ENCODE measurements around the gene DYRK3. TPM values are rescaled to one million over a fixed set of nuclear protein-coding genes. Genes with fewer than 3 reads are reported as not detected.

DYRK3 gene
- total and polyA plus RNA-seq, 9 of the 15 experiments (the other 6 are each of a cell fraction or from before 2014, with no cell fraction given): 4.5 to 33.7 (median 25.7) TPM

- TF ChIP-seq ZNF184 (CRISPR knock-in tag; IDR thresholded peaks at IDR 0.05) (no peak), FOXK1 (CRISPR knock-in tag; IDR thresholded peaks at IDR 0.05; ENCODE audit: borderline replicate concordance) (no peak), ZKSCAN8 (CRISPR knock-in tag; IDR thresholded peaks at IDR 0.05) (peak; percentile 66), MAZ (CRISPR knock-in tag; conservative IDR thresholded peaks at IDR 0.05 in 1 of 2, IDR thresholded peaks at IDR 0.05 in 1 of 2) (peak; percentile 69 to 70), OTX1 (CRISPR knock-in tag; IDR thresholded peaks at IDR 0.05) (peak; percentile 80; the same call in 1 of the 2 replicates), E2F1 (CRISPR knock-in tag; IDR thresholded peaks at IDR 0.05) (no peak), FOXA1 (IDR thresholded peaks at IDR 0.05; ENCODE audit: borderline replicate concordance) (no peak), KHSRP (IDR thresholded peaks at IDR 0.05) (no peak; the same call in none of the 2 replicates), SRF (CRISPR knock-in tag; IDR thresholded peaks at IDR 0.05) (peak in 1 of 2 experiments; percentile 63; a peak in 1 of 4 replicates), SNIP1 (IDR thresholded peaks at IDR 0.05; ENCODE audit: low read depth) (peak; percentile 41; the same call in 1 of the 2 replicates), RFX1 (IDR thresholded peaks at IDR 0.05) (peak; percentile 37; the same call in 1 of the 2 replicates), KLF13 (tag; IDR thresholded peaks at IDR 0.05; ENCODE audit: borderline replicate concordance, low read depth) (0 out of 2 replicates have a peak, but pooled peaks have one; percentile 37), ZNF717 (CRISPR knock-in tag; IDR thresholded peaks at IDR 0.05) (no peak), EZH2 (IDR thresholded peaks at IDR 0.05; ENCODE audit: borderline replicate concordance, low read depth, low read length) (no peak; the same call in 1 of the 2 replicates), FOXJ3 (CRISPR knock-in tag; IDR thresholded peaks at IDR 0.05) (no peak)
- TF ChIP-seq, protein P1, sequence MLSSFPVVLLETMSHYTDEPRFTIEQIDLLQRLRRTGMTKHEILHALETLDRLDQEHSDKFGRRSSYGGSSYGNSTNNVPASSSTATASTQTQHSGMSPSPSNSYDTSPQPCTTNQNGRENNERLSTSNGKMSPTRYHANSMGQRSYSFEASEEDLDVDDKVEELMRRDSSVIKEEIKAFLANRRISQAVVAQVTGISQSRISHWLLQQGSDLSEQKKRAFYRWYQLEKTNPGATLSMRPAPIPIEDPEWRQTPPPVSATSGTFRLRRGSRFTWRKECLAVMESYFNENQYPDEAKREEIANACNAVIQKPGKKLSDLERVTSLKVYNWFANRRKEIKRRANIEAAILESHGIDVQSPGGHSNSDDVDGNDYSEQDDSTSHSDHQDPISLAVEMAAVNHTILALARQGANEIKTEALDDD (IDR thresholded peaks at IDR 0.05): peak; percentile 41; the same call in 1 of the 2 replicates
- TF ChIP-seq, protein P2, sequence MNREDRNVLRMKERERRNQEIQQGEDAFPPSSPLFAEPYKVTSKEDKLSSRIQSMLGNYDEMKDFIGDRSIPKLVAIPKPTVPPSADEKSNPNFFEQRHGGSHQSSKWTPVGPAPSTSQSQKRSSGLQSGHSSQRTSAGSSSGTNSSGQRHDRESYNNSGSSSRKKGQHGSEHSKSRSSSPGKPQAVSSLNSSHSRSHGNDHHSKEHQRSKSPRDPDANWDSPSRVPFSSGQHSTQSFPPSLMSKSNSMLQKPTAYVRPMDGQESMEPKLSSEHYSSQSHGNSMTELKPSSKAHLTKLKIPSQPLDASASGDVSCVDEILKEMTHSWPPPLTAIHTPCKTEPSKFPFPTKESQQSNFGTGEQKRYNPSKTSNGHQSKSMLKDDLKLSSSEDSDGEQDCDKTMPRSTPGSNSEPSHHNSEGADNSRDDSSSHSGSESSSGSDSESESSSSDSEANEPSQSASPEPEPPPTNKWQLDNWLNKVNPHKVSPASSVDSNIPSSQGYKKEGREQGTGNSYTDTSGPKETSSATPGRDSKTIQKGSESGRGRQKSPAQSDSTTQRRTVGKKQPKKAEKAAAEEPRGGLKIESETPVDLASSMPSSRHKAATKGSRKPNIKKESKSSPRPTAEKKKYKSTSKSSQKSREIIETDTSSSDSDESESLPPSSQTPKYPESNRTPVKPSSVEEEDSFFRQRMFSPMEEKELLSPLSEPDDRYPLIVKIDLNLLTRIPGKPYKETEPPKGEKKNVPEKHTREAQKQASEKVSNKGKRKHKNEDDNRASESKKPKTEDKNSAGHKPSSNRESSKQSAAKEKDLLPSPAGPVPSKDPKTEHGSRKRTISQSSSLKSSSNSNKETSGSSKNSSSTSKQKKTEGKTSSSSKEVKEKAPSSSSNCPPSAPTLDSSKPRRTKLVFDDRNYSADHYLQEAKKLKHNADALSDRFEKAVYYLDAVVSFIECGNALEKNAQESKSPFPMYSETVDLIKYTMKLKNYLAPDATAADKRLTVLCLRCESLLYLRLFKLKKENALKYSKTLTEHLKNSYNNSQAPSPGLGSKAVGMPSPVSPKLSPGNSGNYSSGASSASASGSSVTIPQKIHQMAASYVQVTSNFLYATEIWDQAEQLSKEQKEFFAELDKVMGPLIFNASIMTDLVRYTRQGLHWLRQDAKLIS (CRISPR knock-in tag; IDR thresholded peaks at IDR 0.05): no peak
- TF ChIP-seq, protein P3, sequence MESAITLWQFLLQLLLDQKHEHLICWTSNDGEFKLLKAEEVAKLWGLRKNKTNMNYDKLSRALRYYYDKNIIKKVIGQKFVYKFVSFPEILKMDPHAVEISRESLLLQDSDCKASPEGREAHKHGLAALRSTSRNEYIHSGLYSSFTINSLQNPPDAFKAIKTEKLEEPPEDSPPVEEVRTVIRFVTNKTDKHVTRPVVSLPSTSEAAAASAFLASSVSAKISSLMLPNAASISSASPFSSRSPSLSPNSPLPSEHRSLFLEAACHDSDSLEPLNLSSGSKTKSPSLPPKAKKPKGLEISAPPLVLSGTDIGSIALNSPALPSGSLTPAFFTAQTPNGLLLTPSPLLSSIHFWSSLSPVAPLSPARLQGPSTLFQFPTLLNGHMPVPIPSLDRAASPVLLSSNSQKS (CRISPR knock-in tag; IDR thresholded peaks at IDR 0.05): no peak
- TF ChIP-seq, protein P4, sequence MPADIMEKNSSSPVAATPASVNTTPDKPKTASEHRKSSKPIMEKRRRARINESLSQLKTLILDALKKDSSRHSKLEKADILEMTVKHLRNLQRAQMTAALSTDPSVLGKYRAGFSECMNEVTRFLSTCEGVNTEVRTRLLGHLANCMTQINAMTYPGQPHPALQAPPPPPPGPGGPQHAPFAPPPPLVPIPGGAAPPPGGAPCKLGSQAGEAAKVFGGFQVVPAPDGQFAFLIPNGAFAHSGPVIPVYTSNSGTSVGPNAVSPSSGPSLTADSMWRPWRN (IDR thresholded peaks at IDR 0.05; ENCODE audit: low read depth): peak; percentile 55; the same call in 1 of the 2 replicates
Measured at GRCh38 chr1:206672844-206673758, 37.8 kb downstream of the DYRK3 start (continued).
